SKM-1 (cell line): ENCODE data around the gene RPL7A.
"Not testable (repeated sequence)": the region's sequence is repeated elsewhere in the genome, so short reads cannot be mapped to it uniquely, and the experiment has no call there.

Source experiments
- DNase-seq: peaks from one replicate; lab custom pipeline; 2025; ENCODE audit not compliant: unreplicated experiment; lab: John Stamatoyannopoulos, UW

The RPL7A gene

GRCh38 chr9:133327834-133328484 lies 20.1 kb upstream of the RPL7A start:
- no peak for DNase-seq

GRCh38 chr9:133329306-133330156 lies 18.5 kb upstream of the RPL7A start:
- not testable (repeated sequence) for DNase-seq

GRCh38 chr9:133331221-133331620 lies 16.8 kb upstream of the RPL7A start:
- DNase-seq, result no peak

- no peak for DNase-seq
Measured at GRCh38 chr9:133331641-133332380, 16.2 kb upstream of the RPL7A start.

DNA sequence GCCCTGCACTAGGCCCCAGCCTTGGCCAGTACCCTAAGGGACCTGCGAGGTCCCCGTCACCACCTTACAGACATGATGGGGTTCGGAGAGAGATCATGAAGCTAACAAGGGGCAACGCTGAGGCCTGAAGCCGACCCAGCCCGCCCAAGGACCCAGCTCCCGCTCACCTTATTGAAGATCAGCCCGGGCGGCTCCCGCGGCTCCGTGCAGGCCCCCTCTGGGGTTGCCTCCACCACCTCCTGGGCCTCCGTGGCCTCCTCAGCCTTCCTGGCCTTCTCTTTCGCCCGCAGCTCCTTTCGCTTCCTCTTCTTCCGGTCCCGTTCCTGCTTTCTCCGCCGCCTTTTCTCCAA lies 15.7 kb upstream of the RPL7A start:
- no peak for DNase-seq

DNA sequence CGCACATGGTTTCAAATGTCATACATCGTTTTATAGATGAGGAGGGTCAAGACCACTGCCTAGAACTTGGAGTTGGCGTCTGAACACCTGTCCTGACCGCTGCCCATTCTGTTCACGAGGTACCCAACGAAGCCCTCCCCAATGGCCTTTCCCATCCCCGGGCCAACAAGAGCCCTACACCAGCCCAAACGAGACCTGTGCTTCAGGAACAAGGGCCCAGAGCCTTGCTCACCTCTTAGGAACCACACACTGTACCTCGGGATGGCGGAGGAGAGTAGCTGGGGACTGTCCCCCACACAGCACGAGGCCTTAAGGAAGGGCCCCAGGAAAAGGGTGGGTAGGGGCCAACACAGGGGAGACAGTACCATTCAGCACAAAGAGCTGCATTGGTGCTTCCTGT lies 15.0 kb upstream of the RPL7A start:
- DNase-seq, result no peak

- DNase-seq, result no peak
Measured at GRCh38 chr9:133333566-133333965, 14.5 kb upstream of the RPL7A start.

- DNase-seq, result no peak
Measured at GRCh38 chr9:133334161-133334560, 13.9 kb upstream of the RPL7A start.

- not testable (repeated sequence) for DNase-seq
Measured at GRCh38 chr9:133334888-133335287, 13.1 kb upstream of the RPL7A start.

DNA sequence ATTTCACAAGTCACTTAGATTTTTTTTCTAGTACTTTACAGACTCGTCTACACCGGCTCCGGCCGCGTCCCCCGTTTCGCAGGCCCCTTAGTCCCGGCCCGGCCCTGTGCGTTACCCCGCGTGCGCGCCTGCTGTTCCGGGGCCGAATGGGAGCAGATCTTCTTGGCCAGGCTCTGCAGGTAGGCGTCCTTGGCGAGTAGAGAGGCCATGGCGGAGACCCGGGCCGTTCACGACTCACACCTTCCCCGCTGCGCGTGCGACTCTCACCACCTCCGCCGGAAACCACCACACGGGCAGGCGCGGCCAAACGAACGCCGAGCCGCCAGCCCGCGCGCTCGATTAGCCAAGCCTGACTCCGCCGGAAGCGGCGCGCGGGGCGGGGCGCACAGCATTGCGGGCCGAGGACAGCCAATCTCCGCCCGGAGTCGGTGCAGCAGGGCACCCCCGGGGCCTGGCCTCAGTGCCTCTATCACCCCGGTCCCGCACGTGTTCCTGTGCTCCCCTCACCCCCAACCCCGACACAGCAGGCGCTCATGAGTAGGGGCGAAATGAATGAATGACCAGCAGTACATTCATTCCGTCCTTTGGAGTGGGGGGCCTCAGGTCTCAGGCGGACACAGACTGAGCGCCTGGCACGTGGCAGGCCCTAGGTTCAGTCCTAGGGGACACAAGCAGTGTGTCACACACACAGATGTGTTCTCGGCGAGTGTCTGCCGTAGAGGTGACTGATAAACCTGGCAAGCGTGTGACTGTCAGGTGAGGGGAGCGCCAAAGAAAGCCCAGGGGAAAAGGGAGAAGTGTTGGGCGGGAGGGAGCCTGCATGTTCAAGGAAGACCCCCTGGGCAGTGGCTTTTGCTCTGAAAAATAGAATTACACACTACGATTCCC lies 11.8 kb upstream of the RPL7A start, which contains the start of gene SURF6:
SURF6 (minus strand) TSS at position 265 of the 888 bp plus-strand sequence; CDS start at position 209, 56 bp downstream.
- peak; percentile 84 for DNase-seq

GRCh38 chr9:133339641-133340040 lies 8.4 kb upstream of the RPL7A start:
- no peak for DNase-seq

DNA sequence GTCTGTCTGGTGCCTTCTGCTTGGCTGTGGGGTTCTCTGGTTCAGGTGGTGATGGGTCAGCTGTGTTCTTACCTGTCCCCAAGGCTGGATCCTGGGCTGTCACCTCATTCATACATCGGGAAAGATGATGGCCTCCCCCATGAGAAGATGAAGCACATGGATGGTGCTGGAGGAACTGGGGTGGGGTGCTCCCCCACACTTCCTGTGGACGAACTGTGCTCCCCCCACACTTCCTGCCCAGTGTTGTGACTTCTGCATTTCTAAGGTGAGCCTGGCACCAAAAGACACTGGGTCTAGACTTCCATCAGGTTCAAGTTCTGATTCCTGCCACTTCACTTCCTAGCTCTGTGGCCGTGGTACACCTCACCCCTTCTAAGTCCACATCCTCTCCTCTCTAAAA lies 7.8 kb upstream of the RPL7A start:
- DNase-seq, result peak; percentile 69

GRCh38 chr9:133340916-133341315 lies 7.1 kb upstream of the RPL7A start:
- no peak for DNase-seq

DNA sequence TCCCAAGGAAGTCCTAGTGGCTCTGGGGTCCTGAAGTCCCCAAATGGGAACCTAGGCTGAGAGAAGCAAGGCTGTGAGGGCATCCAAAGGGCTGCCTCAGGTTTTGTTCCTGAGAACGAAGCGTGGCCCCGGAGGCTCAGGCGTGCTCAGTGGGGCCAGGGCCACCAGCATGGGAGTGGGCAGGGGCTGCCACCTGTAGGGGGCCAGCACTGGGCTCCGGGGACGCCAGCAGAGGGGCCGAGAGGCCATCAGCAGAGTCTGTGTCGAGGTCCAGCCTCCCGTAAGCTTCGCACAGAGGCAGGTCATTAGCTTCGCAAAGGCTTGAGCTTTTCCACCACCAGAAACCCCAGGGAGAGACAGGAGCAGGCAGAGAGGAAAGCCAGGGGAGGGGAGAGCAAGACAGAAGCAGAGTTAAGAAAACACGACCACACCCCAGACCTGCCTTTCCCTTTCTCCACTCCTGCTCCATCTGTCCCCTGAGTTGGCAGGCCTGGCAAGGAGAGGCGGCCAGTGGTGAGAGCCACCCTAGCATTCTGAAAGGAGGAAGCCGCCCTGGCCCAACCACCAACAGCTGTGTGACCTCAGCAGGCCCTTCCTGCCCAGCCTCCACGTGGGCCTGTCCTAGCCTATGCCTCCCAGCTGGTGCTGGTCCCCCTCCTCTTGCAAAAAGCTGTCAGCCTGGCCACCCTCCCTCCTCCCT lies 6.5 kb upstream of the RPL7A start:
- peak; percentile 74 for DNase-seq

- no peak for DNase-seq
Measured at GRCh38 chr9:133342069-133342406, 6.0 kb upstream of the RPL7A start.

GRCh38 chr9:133342570-133342969 lies 5.4 kb upstream of the RPL7A start:
- no peak for DNase-seq

- no peak for DNase-seq
Measured at GRCh38 chr9:133344071-133344470, 3.9 kb upstream of the RPL7A start.

DNA sequence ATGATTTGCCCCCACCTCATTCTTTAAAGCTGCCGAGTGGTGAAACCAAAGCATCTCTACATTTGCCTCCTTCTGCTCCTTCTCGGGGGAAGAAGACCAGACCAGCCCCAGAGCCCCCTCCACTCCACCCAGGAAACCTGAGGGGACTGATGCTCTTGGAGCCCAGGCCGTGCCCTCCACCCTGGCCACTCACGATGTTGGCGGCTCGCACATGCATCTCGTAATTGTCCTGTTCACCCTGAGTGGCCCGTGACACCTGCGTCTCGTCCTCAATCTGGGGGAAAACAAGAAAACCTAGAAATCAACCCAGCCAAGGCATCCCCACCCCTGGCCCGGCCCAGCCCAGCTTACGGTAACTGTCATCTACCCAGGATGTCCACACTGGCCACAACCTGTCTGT lies 3.0 kb upstream of the RPL7A start:
- DNase-seq, result no peak

DNA sequence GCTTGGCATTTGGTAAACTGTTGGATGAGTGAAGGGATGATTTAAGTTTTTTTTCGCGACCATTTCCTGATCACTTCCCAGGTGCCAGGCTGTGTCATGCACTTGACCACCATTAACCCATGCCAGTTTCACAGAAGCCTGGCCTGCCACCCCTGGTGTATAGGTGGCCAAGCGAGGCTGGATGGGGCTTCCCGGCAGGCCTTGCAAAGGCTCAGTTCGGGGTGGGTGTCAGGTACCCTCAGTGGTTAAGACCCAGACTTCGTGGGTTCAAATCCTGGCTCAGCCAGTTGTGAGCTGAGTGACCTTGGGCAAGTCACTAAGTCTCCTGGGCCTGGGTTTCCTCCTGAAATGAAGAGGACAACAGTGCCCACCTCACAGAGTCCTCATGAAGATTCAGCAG lies 2.4 kb upstream of the RPL7A start:
- no peak for DNase-seq

DNA sequence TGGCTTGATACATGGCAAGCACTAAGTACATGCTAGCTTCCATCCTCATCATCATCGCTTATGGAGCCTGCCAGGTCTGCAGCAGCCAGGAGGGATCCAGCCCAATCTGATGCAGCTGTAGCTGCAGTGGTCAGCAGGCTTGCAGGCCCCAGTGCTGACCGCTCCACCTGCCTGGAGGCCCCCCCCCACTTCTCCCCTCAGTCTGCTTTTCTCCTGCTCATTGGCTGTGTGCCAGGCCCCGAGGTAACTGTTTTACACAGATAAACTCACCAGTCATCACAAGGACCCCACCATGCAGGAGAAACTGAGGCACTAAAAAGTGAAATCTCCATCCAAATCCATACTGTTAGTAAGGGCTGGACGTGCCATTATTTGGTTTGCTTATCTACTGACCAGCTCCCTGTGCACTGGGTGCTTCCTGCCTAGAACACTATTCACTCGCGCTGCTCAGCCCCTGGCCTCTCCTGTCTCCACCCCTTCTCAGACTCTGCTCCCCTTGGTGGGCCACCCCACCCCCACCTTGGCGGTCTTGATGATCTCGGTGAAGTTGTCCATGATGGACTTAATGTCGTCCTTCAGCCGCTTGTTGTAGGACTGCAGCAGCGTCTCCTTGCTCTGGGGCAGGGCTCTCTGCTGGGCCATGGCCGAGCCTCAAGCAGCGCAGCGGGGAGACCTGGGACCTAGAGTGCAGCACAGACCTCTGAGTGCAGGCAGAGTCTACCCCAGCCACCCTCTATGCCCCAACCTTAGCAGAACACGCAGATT lies 1.8 kb upstream of the RPL7A start:
- no peak for DNase-seq
